ENCODE measurements around the gene KIRREL3.
A peak's percentile ranks its signal among the peaks of the same experiment; 100 is the strongest.

KIRREL3 gene

GRCh38 chr11:126725521-126725920, 275.0 kb downstream of the KIRREL3 start:
- no peak for DNase-seq (ENCODE audit: low spot score)
- Histone ChIP-seq H3K4ac (ENCODE audit: low read length) (no peak overlapping the region), H3K18ac (ENCODE audit: low read length) (peak overlapping the region; percentile 50), H3K79me1 (ENCODE audit: low read depth, low read length) (no peaks in the 10 kb centered on the region), H2BK5ac (ENCODE audit: low read length) (no peak overlapping the region), H3K23ac (ENCODE audit: low read depth, low read length, poor library complexity) (no peak overlapping the region), H3K27me3 (ENCODE audit: control insufficient read depth in 3 of 3, insufficient read depth in 3 of 3, low read depth in 1 of 3, low read length in 3 of 3) (no peaks in the 10 kb centered on the region), H3K9ac (ENCODE audit: low read depth, low read length, poor library complexity) (peak overlapping the region; percentile 2), H3K9me3 (replicated peaks in 1 of 2; ENCODE audit: control insufficient read depth in 2 of 2, insufficient read depth in 1 of 2, low read depth in 1 of 2, low read length in 2 of 2) (no peaks in the 10 kb centered on the region), H2AFZ (ENCODE audit: low read length) (no peak overlapping the region), H2AK5ac (ENCODE audit: low read depth, low read length) (no peak overlapping the region), H2BK120ac (ENCODE audit: low read depth, low read length) (no peak overlapping the region), H2BK12ac (ENCODE audit: low read length) (no peak overlapping the region), H3K4me1 (ENCODE audit: control insufficient read depth in 2 of 2, insufficient read depth in 1 of 2, low read depth in 1 of 2, low read length in 2 of 2) (peaks cover 0 to 4% of the 10 kb centered on the region in 2 donors), H3K4me2 (ENCODE audit: insufficient read depth, low read length, poor library complexity, severe bottlenecking) (no peak overlapping the region), H3K27ac (replicated peaks; ENCODE audit: low read length) (no peak overlapping the region), H3K36me3 (replicated peaks in 1 of 2; ENCODE audit: control insufficient read depth in 2 of 2, insufficient read depth in 2 of 2, low read length in 2 of 2) (no peaks in the 10 kb centered on the region), H2BK15ac (ENCODE audit: low read length) (no peak overlapping the region), H3K14ac (ENCODE audit: low read length) (no peak overlapping the region), H4K91ac (ENCODE audit: low read depth, low read length, poor library complexity) (no peak overlapping the region), H3K4me3 (ENCODE audit: low read length in 2 of 2) (no peak overlapping the region), H4K8ac (ENCODE audit: low read depth, low read length) (no peak overlapping the region)
- WGBS, 2 donors (ENCODE audit: extremely low coverage in 2 of 2, insufficient read length in 2 of 2, insufficient replicate concordance in 1 of 2): no CpG with 5 or more reads among the region's 7 CpGs

- no peak overlapping the region for H3K4me2 ChIP-seq (ENCODE audit: insufficient read depth, low read length, poor library complexity, severe bottlenecking)
- no CpG with 5 or more reads among the region's 5 CpGs for WGBS, 2 donors (ENCODE audit: extremely low coverage in 2 of 2, insufficient read length in 2 of 2, insufficient replicate concordance in 1 of 2)
- no peak overlapping the region for H4K91ac ChIP-seq (ENCODE audit: low read depth, low read length, poor library complexity)
- no peak overlapping the region for H2BK5ac ChIP-seq (ENCODE audit: low read length)
- H3K14ac ChIP-seq (ENCODE audit: low read length): no peak overlapping the region
- no peak overlapping the region for H2BK12ac ChIP-seq (ENCODE audit: low read length)
- H3K79me1 ChIP-seq (ENCODE audit: low read depth, low read length): no peaks in the 10 kb centered on the region
- no peak overlapping the region for H2AFZ ChIP-seq (ENCODE audit: low read length)
- H2BK120ac ChIP-seq (ENCODE audit: low read depth, low read length): no peak overlapping the region
- no peak overlapping the region for H3K18ac ChIP-seq (ENCODE audit: low read length)
- H3K23ac ChIP-seq (ENCODE audit: low read depth, low read length, poor library complexity): no peak overlapping the region
- no peaks in the 10 kb centered on the region for H3K27me3 ChIP-seq (ENCODE audit: control insufficient read depth in 3 of 3, insufficient read depth in 3 of 3, low read depth in 1 of 3, low read length in 3 of 3)
- H3K36me3 ChIP-seq (replicated peaks in 1 of 2; ENCODE audit: control insufficient read depth in 2 of 2, insufficient read depth in 2 of 2, low read length in 2 of 2): no peaks in the 10 kb centered on the region
- H2BK15ac ChIP-seq (ENCODE audit: low read length): no peak overlapping the region
- H3K4me1 ChIP-seq (ENCODE audit: control insufficient read depth in 2 of 2, insufficient read depth in 1 of 2, low read depth in 1 of 2, low read length in 2 of 2): peaks cover 0 to 4% of the 10 kb centered on the region in 2 donors
- H3K4ac ChIP-seq (ENCODE audit: low read length): no peak overlapping the region
- DNase-seq (ENCODE audit: low spot score): no peak
- H3K9ac ChIP-seq (ENCODE audit: low read depth, low read length, poor library complexity): no peak overlapping the region
- H2AK5ac ChIP-seq (ENCODE audit: low read depth, low read length): no peak overlapping the region
- H3K9me3 ChIP-seq (replicated peaks in 1 of 2; ENCODE audit: control insufficient read depth in 2 of 2, insufficient read depth in 1 of 2, low read depth in 1 of 2, low read length in 2 of 2): no peaks in the 10 kb centered on the region
- H4K8ac ChIP-seq (ENCODE audit: low read depth, low read length): no peak overlapping the region
- H3K4me3 ChIP-seq (ENCODE audit: low read length in 2 of 2): no peak overlapping the region
- H3K27ac ChIP-seq (replicated peaks; ENCODE audit: low read length): no peak overlapping the region
These were observed 275.5 kb downstream of the KIRREL3 start for GRCh38 chr11:126725043-126725442.

GRCh38 chr11:126723665-126724045, 276.9 kb downstream of the KIRREL3 start:
- Histone ChIP-seq H3K14ac (ENCODE audit: low read length) (no peak overlapping the region), H3K9ac (ENCODE audit: low read depth, low read length, poor library complexity) (no peak overlapping the region), H2AFZ (ENCODE audit: low read length) (no peak overlapping the region), H3K36me3 (replicated peaks in 1 of 2; ENCODE audit: control insufficient read depth in 2 of 2, insufficient read depth in 2 of 2, low read length in 2 of 2) (no peaks in the 10 kb centered on the region), H4K8ac (ENCODE audit: low read depth, low read length) (no peak overlapping the region), H3K4me3 (ENCODE audit: low read length in 2 of 2) (no peak overlapping the region), H3K27ac (replicated peaks; ENCODE audit: low read length) (no peak overlapping the region), H3K4me1 (ENCODE audit: control insufficient read depth in 2 of 2, insufficient read depth in 1 of 2, low read depth in 1 of 2, low read length in 2 of 2) (peaks cover 0 to 4% of the 10 kb centered on the region in 2 donors), H3K23ac (ENCODE audit: low read depth, low read length, poor library complexity) (no peak overlapping the region), H3K79me1 (ENCODE audit: low read depth, low read length) (no peaks in the 10 kb centered on the region), H3K4me2 (ENCODE audit: insufficient read depth, low read length, poor library complexity, severe bottlenecking) (no peak overlapping the region), H3K4ac (ENCODE audit: low read length) (no peak overlapping the region), H2BK12ac (ENCODE audit: low read length) (no peak overlapping the region), H2BK5ac (ENCODE audit: low read length) (no peak overlapping the region), H3K18ac (ENCODE audit: low read length) (no peak overlapping the region), H4K91ac (ENCODE audit: low read depth, low read length, poor library complexity) (no peak overlapping the region), H2AK5ac (ENCODE audit: low read depth, low read length) (no peak overlapping the region), H3K27me3 (ENCODE audit: control insufficient read depth in 3 of 3, insufficient read depth in 3 of 3, low read depth in 1 of 3, low read length in 3 of 3) (no peaks in the 10 kb centered on the region), H3K9me3 (replicated peaks in 1 of 2; ENCODE audit: control insufficient read depth in 2 of 2, insufficient read depth in 1 of 2, low read depth in 1 of 2, low read length in 2 of 2) (no peaks in the 10 kb centered on the region), H2BK15ac (ENCODE audit: low read length) (no peak overlapping the region), H2BK120ac (ENCODE audit: low read depth, low read length) (no peak overlapping the region)
- WGBS, 2 donors (ENCODE audit: extremely low coverage in 2 of 2, insufficient read length in 2 of 2, insufficient replicate concordance in 1 of 2): no CpG with 5 or more reads among the region's 1 CpG
- no peak for DNase-seq (ENCODE audit: low spot score)

DNA sequence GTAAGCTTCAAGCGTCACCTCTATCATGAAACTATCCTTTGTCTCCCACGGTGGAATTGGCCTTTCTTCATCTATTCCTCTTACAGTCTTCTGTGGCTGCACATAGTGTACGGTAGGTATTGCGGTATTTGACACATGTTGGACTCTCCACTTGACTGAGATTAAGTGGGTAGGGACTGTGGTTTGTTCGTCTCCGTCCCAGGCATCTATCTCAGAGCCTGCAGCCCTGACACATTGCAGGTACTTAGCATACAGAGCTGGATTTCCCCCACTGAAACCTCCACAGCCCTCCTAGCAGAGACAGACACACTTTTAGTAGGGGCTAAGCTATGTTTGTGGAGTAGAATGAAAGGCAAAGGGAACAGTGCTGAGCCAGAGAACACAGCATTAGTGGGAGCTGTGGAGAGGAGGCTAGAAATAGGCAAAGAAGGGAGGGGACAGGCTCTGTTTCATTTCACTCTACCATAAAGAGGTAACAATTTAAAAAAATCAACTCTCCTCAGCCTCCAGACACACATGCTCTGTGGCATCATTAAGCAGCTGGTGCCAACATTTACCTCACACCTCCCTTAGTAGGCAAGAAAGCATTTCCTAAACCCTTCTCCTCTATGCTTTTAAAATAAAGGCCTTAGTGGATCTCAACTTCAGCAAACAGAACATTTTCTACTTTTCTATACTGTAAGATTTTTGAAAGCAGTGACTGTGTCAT, 277.5 kb downstream of the KIRREL3 start:
- no CpG with 5 or more reads among the region's 6 CpGs for WGBS, 2 donors (ENCODE audit: extremely low coverage in 2 of 2, insufficient read length in 2 of 2, insufficient replicate concordance in 1 of 2)
- Histone ChIP-seq H2BK15ac (ENCODE audit: low read length) (no peak overlapping the region), H4K8ac (ENCODE audit: low read depth, low read length) (no peak overlapping the region), H2AFZ (ENCODE audit: low read length) (no peak overlapping the region), H3K18ac (ENCODE audit: low read length) (no peak overlapping the region), H3K23ac (ENCODE audit: low read depth, low read length, poor library complexity) (no peak overlapping the region), H3K36me3 (replicated peaks in 1 of 2; ENCODE audit: control insufficient read depth in 2 of 2, insufficient read depth in 2 of 2, low read length in 2 of 2) (no peaks in the 10 kb centered on the region), H3K27me3 (ENCODE audit: control insufficient read depth in 3 of 3, insufficient read depth in 3 of 3, low read depth in 1 of 3, low read length in 3 of 3) (no peaks in the 10 kb centered on the region), H3K4me2 (ENCODE audit: insufficient read depth, low read length, poor library complexity, severe bottlenecking) (no peak overlapping the region), H3K4me1 (ENCODE audit: control insufficient read depth in 2 of 2, insufficient read depth in 1 of 2, low read depth in 1 of 2, low read length in 2 of 2) (peaks cover 0 to 4% of the 10 kb centered on the region in 2 donors), H2BK120ac (ENCODE audit: low read depth, low read length) (no peak overlapping the region), H4K91ac (ENCODE audit: low read depth, low read length, poor library complexity) (no peak overlapping the region), H3K9ac (ENCODE audit: low read depth, low read length, poor library complexity) (no peak overlapping the region), H2BK12ac (ENCODE audit: low read length) (no peak overlapping the region), H3K14ac (ENCODE audit: low read length) (no peak overlapping the region), H2BK5ac (ENCODE audit: low read length) (no peak overlapping the region), H3K9me3 (replicated peaks in 1 of 2; ENCODE audit: control insufficient read depth in 2 of 2, insufficient read depth in 1 of 2, low read depth in 1 of 2, low read length in 2 of 2) (no peaks in the 10 kb centered on the region), H3K27ac (replicated peaks; ENCODE audit: low read length) (no peak overlapping the region), H3K4me3 (ENCODE audit: low read length in 2 of 2) (no peak overlapping the region), H3K79me1 (ENCODE audit: low read depth, low read length) (no peaks in the 10 kb centered on the region), H3K4ac (ENCODE audit: low read length) (no peak overlapping the region), H2AK5ac (ENCODE audit: low read depth, low read length) (no peak overlapping the region)
- no peak for DNase-seq (ENCODE audit: low spot score)

All from neuronal stem cell (in vitro differentiated cells).